SK-N-SH (cell line): Measurements from ENCODE around the gene PLAAT5. TPM values are rescaled to one million over a fixed set of nuclear protein-coding genes. Genes with fewer than 3 reads are reported as not detected.

ENCODE experiments used
- CTCF ChIA-PET: fragments of 300-600, 350-600 bp; formaldehyde crosslinking; extraction: SDS; loops from one replicate; lab custom pipeline; 2021; lab: Yijun Ruan, JAX
- POLR2A ChIA-PET: fragments of 350-600 bp; sonication (Branson Sonifier 250); formaldehyde crosslinking; extraction: SDS; loops from one replicate; lab custom pipeline; 2020; ENCODE audit warnings: antibody characterized with exemption, inconsistent platforms; lab: Yijun Ruan, JAX
- DNase-seq: peaks from one replicate; pipeline ENCODE4 v3.0.0; 2012
- H2AFZ ChIP-seq: fragments of 200-600 bp; sonication (generic); 2 replicates; pipeline ENCODE4 v1.8.1; 2016; ENCODE audit warnings: antibody characterized with exemption, mild to moderate bottlenecking, low read depth
- H3F3A ChIP-seq: fragments of 200-600 bp; sonication (generic); replicated peaks from 2 replicates; pipeline ENCODE3; 2016; ENCODE audit warnings: antibody characterized with exemption, mild to moderate bottlenecking; ENCODE audit not compliant: insufficient read depth
- H3K27ac ChIP-seq, 2 experiments: fragments of 200-500 bp in 1 of 2; fragments of 200-600 bp in 1 of 2; sonication (Bioruptor generic) in 1 of 2; sonication (generic), shearing (Covaris generic) in 1 of 2; 2 replicates each; pipeline versions ENCODE4 v1.5.1 to v1.6.1; 2014 to 2016; ENCODE audit warnings: low read depth in 2 of 2, inconsistent platforms in 1 of 2, low read length in 1 of 2, mild to moderate bottlenecking in 1 of 2, mixed read lengths in 1 of 2
- H3K27me3 ChIP-seq: fragments of 200-600 bp; sonication (generic), shearing (Covaris generic); 2 replicates; pipeline ENCODE4 v1.6.1; 2016; ENCODE audit warnings: mixed run types; ENCODE audit not compliant: insufficient read depth
- H3K36me3 ChIP-seq, 2 experiments: fragments of 200-500 bp in 1 of 2; fragments of 200-600 bp in 1 of 2; sonication (Bioruptor generic) in 1 of 2; sonication (generic) in 1 of 2; replicated peaks in 1 of 2; 2 replicates each; pipeline versions ENCODE3 to v1.5.1; 2014 to 2016; ENCODE audit warnings: low read length in 1 of 2, mild to moderate bottlenecking in 1 of 2; ENCODE audit not compliant: insufficient read depth in 2 of 2, control insufficient read depth in 1 of 2
- H3K4me1 ChIP-seq, 2 experiments: fragments of 200-500 bp in 1 of 2; fragments of 200-600 bp in 1 of 2; sonication (Bioruptor generic) in 1 of 2; sonication (generic), shearing (Covaris generic) in 1 of 2; 2 replicates each; pipeline versions ENCODE4 v1.5.1 to v1.6.1; 2014 to 2016; ENCODE audit warnings: low read depth in 1 of 2, low read length in 1 of 2, mixed run types in 1 of 2; ENCODE audit not compliant: insufficient read depth in 2 of 2, control insufficient read depth in 1 of 2
- H3K4me2 ChIP-seq: fragments of 200-600 bp; sonication (generic), shearing (Covaris generic); 2 replicates; pipeline ENCODE4 v1.6.1; 2017; ENCODE audit warnings: mixed run types
- H3K4me3 ChIP-seq, 2 experiments: fragments of 200-500 bp in 1 of 2; fragments of 200-600 bp in 1 of 2; sonication (Bioruptor generic) in 1 of 2; sonication (generic), shearing (Covaris generic) in 1 of 2; 2 replicates each; pipeline versions ENCODE4 v1.5.1 to v1.8.1; 2014 to 2016; ENCODE audit warnings: low read depth in 2 of 2, inconsistent platforms in 1 of 2, low read length in 1 of 2, mild to moderate bottlenecking in 1 of 2, mixed read lengths in 1 of 2, moderate library complexity in 1 of 2
- H3K79me2 ChIP-seq: fragments of 200-600 bp; sonication (generic); 2 replicates; pipeline ENCODE4 v1.8.1; 2017; ENCODE audit warnings: mild to moderate bottlenecking; ENCODE audit not compliant: insufficient read depth
- H3K9ac ChIP-seq: fragments of 200-600 bp; sonication (generic); 2 replicates; pipeline ENCODE4 v1.6.1; 2017; ENCODE audit warnings: mixed run types
- H3K9me2 ChIP-seq: fragments of 200-600 bp; sonication (generic); 2 replicates; pipeline ENCODE4 v1.6.1; 2017; ENCODE audit warnings: mixed run types
- H3K9me3 ChIP-seq: fragments of 200-600 bp; sonication (generic); 2 replicates; pipeline ENCODE4 v1.6.1; 2017; ENCODE audit warnings: mixed run types, mild to moderate bottlenecking, moderate library complexity
- H4K20me1 ChIP-seq: fragments of 200-600 bp; sonication (generic); 2 replicates; pipeline ENCODE4 v1.6.1; 2017; ENCODE audit warnings: mild to moderate bottlenecking, mixed run types; ENCODE audit not compliant: insufficient read depth
- ELF1 ChIP-seq: IDR thresholded peaks from 2 replicates; pipeline ENCODE4 v1.4.0; 2012
- EP300 ChIP-seq, 2 experiments: IDR thresholded peaks; 2 replicates each; pipeline versions ENCODE4 v1.4.0 to v1.6.1; 2012; ENCODE audit warnings: borderline replicate concordance in 1 of 2, low read depth in 1 of 2, low read length in 1 of 2
- EZH2phosphoT487 ChIP-seq: fragments of 200-600 bp; sonication (generic); IDR thresholded peaks from 2 replicates; pipeline ENCODE4 v1.6.1; 2017; ENCODE audit warnings: low read depth, mixed run types, mild to moderate bottlenecking, antibody characterized with exemption, moderate library complexity, borderline replicate concordance
- FOSL2 ChIP-seq: IDR thresholded peaks from 2 replicates; pipeline ENCODE4 v1.4.0; 2012; ENCODE audit warnings: low read depth, mild to moderate bottlenecking, moderate library complexity, borderline replicate concordance
- FOXM1 ChIP-seq: IDR thresholded peaks from 2 replicates; pipeline ENCODE4 v1.4.0; 2012; ENCODE audit warnings: low read depth, mild to moderate bottlenecking
- GABPA ChIP-seq: IDR thresholded peaks from 2 replicates; pipeline ENCODE4 v1.4.0; 2012; ENCODE audit warnings: low read depth, mild to moderate bottlenecking
- GATA2 ChIP-seq: sonication (generic); formaldehyde crosslinking; IDR thresholded peaks from 2 replicates; pipeline ENCODE4 v1.5.0; 2020; ENCODE audit warnings: mild to moderate bottlenecking, missing genetic modification reagents
- JUND ChIP-seq: IDR thresholded peaks from 2 replicates; pipeline ENCODE4 v1.4.0; 2012
- MEF2A ChIP-seq: IDR thresholded peaks from 2 replicates; pipeline ENCODE4 v1.4.0; 2012; ENCODE audit warnings: low read depth, borderline replicate concordance
- MXI1 ChIP-seq: IDR thresholded peaks from 2 replicates; pipeline ENCODE4 v1.6.1; 2012; ENCODE audit warnings: mild to moderate bottlenecking, low read depth, low read length, improper control_type of control experiment
- NFIC ChIP-seq: IDR thresholded peaks from 2 replicates; pipeline ENCODE4 v1.4.0; 2012; ENCODE audit warnings: borderline replicate concordance
- POLR2AphosphoS5 ChIP-seq: IDR thresholded peaks from 2 replicates; pipeline ENCODE4 v1.6.1; 2012; ENCODE audit warnings: low read depth, low read length
- RCOR1 ChIP-seq: fragments of 150-350 bp; IDR thresholded peaks from 2 replicates; pipeline ENCODE4 v1.6.1; 2017; ENCODE audit warnings: antibody characterized with exemption, low read length
- TCF12 ChIP-seq: IDR thresholded peaks from 2 replicates; pipeline ENCODE4 v1.4.0; 2012
- TEAD4 ChIP-seq: IDR thresholded peaks from 2 replicates; pipeline ENCODE4 v1.4.0; 2012; ENCODE audit warnings: mild to moderate bottlenecking, borderline replicate concordance; ENCODE audit not compliant: insufficient read depth
- YY1 ChIP-seq: IDR thresholded peaks from 2 replicates; pipeline ENCODE4 v1.4.0; 2012; ENCODE audit warnings: low read depth, mild to moderate bottlenecking
- WGBS: methylation state at CpG from one replicate; pipeline ENCODE4 v1.1.6; 2017; ENCODE audit warnings: low lambda C conversion rate; 5-methylcytosine and 5-hydroxymethylcytosine counted together
- polyA plus RNA-seq, 3 experiments: library from polyadenylated mRNA; depleted of rRNA; stranded (reverse); fragments of >200 nt; gene quantifications; 2 replicates each; pipeline ENCODE4 v1.2.3, GENCODE V29; 2012
- TF ChIP-seq, protein P1 (sequence below): IDR thresholded peaks from 2 replicates; pipeline ENCODE4 v1.4.0; 2012; ENCODE audit warnings: low read depth, borderline replicate concordance
- TF ChIP-seq, protein P2 (sequence below): IDR thresholded peaks from 2 replicates; pipeline ENCODE4; 2012
- TF ChIP-seq, protein P3 (sequence below): IDR thresholded peaks from 2 replicates; pipeline ENCODE4 v1.6.1; 2012; ENCODE audit warnings: mild to moderate bottlenecking, low read depth, low read length, moderate library complexity
- TF ChIP-seq, protein P4 (sequence below): IDR thresholded peaks from 2 replicates; pipeline ENCODE4 v1.4.0; 2012; ENCODE audit warnings: low read depth
- TF ChIP-seq, protein P5 (sequence below): IDR thresholded peaks from 2 replicates; pipeline ENCODE4 v1.4.0; 2012; ENCODE audit warnings: low read depth, borderline replicate concordance

Gene PLAAT5
- polyA plus RNA-seq, 1 of the 3 experiments (the other 2 are of a cell fraction) = not detected

DNA sequence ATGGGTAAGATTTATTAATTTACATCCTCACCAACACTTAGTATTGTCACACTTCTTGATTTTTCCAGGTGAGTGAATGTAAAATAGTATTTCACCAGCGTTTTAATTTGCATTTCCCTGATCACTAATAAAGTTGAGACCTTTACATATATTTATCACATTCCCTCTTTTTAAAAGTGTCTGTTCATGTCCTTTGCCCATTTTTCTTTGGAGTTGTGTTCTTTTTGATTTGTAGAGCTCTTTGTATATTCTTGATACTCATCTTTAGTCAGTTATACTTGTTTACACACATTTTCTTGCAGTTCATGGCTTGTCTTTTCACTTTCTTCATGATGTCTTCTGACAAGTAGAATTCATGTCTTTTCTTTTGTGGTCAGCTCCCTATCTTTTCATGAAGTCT is 2.2 kb upstream of the PLAAT5 start:
- Histone ChIP-seq H3K27me3 (peaks cover 45% of the 10 kb centered on the region; the same call in 1 of the 2 replicates), H3K9me2 (no peaks in the 10 kb centered on the region), H3K79me2 (no peaks in the 10 kb centered on the region), H3K27ac (no peak overlapping the region), H3K9me3 (no peaks in the 10 kb centered on the region), H3K36me3 (no peaks in the 10 kb centered on the region), H3K4me3 (no peak overlapping the region), H3K4me1 (no peaks in the 10 kb centered on the region; a peak in 1 of 4 replicates), H4K20me1 (no peaks in the 10 kb centered on the region), H3K4me2 (no peak overlapping the region), H2AFZ (no peak overlapping the region), H3F3A (no peaks in the 10 kb centered on the region), H3K9ac (no peak overlapping the region)
- no peak for DNase-seq
- POLR2A ChIA-PET = no interaction called here
- WGBS = 41% methylated on average over 1 of the region's 1 CpG
- CTCF ChIA-PET = interaction anchor here (2.8 kb wide), 1 partner anchor 14 kb away, joined by 17 read pairs; no protein-coding TSS in a partner anchor
- TF ChIP-seq GATA2 (CRISPR knock-in tag) = no peak

DNA sequence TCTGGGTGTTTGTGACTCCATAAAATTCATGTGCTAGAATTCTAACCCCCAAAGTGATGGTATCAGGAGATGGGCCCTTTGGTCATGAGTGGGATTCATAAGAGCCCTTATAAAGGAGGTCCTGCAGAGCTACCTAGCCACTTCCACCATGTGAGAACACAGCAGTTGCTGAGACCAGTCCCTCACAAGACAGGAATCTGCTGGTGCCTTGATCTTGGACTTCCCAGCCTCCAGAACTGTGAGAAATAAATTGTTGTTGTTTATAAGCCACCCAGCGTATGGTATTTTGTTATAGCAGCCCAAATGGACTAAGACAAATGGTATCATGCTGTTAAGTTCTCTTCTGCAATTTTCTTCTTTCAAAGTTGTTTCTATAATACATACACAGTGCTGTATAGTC is 1.5 kb upstream of the PLAAT5 start:
- Histone ChIP-seq H3K9ac (no peak overlapping the region), H3K36me3 (no peaks in the 10 kb centered on the region), H3K9me3 (no peaks in the 10 kb centered on the region), H2AFZ (no peak overlapping the region), H3K4me3 (no peak overlapping the region)
- DNase-seq = no peak
- WGBS = 39% methylated on average over 1 of the region's 1 CpG
- TF ChIP-seq, protein P1, sequence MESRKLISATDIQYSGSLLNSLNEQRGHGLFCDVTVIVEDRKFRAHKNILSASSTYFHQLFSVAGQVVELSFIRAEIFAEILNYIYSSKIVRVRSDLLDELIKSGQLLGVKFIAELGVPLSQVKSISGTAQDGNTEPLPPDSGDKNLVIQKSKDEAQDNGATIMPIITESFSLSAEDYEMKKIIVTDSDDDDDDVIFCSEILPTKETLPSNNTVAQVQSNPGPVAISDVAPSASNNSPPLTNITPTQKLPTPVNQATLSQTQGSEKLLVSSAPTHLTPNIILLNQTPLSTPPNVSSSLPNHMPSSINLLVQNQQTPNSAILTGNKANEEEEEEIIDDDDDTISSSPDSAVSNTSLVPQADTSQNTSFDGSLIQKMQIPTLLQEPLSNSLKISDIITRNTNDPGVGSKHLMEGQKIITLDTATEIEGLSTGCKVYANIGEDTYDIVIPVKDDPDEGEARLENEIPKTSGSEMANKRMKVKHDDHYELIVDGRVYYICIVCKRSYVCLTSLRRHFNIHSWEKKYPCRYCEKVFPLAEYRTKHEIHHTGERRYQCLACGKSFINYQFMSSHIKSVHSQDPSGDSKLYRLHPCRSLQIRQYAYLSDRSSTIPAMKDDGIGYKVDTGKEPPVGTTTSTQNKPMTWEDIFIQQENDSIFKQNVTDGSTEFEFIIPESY = no peak
- TF ChIP-seq POLR2AphosphoS5 = no peak
- TF ChIP-seq MEF2A = no peak
- no peak for TF ChIP-seq MXI1
- TF ChIP-seq FOSL2 = no peak
- TF ChIP-seq YY1 = no peak
- TF ChIP-seq, protein P2, sequence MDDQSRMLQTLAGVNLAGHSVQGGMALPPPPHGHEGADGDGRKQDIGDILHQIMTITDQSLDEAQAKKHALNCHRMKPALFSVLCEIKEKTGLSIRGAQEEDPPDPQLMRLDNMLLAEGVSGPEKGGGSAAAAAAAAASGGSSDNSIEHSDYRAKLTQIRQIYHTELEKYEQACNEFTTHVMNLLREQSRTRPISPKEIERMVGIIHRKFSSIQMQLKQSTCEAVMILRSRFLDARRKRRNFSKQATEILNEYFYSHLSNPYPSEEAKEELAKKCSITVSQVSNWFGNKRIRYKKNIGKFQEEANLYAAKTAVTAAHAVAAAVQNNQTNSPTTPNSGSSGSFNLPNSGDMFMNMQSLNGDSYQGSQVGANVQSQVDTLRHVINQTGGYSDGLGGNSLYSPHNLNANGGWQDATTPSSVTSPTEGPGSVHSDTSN = no peak
- no peak for TF ChIP-seq EP300 (IDR thresholded peaks at IDR 0.05; ENCODE audit: borderline replicate concordance in 1 of 2, low read depth in 1 of 2, low read length in 1 of 2)
- TF ChIP-seq TEAD4 = no peak
- no peak for TF ChIP-seq TCF12
- TF ChIP-seq, protein P3, sequence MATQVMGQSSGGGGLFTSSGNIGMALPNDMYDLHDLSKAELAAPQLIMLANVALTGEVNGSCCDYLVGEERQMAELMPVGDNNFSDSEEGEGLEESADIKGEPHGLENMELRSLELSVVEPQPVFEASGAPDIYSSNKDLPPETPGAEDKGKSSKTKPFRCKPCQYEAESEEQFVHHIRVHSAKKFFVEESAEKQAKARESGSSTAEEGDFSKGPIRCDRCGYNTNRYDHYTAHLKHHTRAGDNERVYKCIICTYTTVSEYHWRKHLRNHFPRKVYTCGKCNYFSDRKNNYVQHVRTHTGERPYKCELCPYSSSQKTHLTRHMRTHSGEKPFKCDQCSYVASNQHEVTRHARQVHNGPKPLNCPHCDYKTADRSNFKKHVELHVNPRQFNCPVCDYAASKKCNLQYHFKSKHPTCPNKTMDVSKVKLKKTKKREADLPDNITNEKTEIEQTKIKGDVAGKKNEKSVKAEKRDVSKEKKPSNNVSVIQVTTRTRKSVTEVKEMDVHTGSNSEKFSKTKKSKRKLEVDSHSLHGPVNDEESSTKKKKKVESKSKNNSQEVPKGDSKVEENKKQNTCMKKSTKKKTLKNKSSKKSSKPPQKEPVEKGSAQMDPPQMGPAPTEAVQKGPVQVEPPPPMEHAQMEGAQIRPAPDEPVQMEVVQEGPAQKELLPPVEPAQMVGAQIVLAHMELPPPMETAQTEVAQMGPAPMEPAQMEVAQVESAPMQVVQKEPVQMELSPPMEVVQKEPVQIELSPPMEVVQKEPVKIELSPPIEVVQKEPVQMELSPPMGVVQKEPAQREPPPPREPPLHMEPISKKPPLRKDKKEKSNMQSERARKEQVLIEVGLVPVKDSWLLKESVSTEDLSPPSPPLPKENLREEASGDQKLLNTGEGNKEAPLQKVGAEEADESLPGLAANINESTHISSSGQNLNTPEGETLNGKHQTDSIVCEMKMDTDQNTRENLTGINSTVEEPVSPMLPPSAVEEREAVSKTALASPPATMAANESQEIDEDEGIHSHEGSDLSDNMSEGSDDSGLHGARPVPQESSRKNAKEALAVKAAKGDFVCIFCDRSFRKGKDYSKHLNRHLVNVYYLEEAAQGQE = no peak
- no peak for TF ChIP-seq NFIC
- no peak for TF ChIP-seq EZH2phosphoT487
- TF ChIP-seq, protein P4, sequence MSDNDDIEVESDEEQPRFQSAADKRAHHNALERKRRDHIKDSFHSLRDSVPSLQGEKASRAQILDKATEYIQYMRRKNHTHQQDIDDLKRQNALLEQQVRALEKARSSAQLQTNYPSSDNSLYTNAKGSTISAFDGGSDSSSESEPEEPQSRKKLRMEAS = no peak
- no peak for TF ChIP-seq JUND
- TF ChIP-seq RCOR1 = no peak
- TF ChIP-seq FOXM1 = no peak
- TF ChIP-seq, protein P5, sequence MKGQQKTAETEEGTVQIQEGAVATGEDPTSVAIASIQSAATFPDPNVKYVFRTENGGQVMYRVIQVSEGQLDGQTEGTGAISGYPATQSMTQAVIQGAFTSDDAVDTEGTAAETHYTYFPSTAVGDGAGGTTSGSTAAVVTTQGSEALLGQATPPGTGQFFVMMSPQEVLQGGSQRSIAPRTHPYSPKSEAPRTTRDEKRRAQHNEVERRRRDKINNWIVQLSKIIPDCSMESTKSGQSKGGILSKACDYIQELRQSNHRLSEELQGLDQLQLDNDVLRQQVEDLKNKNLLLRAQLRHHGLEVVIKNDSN = no peak
- TF ChIP-seq GABPA = no peak
- TF ChIP-seq ELF1 = no peak
- TF ChIP-seq, all 33 proteins: peak for 0
- no peak overlapping the region for H3K4me2 ChIP-seq
- CTCF ChIA-PET = no interaction called here
- no peaks in the 10 kb centered on the region for H3K9me2 ChIP-seq
- H4K20me1 ChIP-seq = no peaks in the 10 kb centered on the region
- H3K27ac ChIP-seq = no peak overlapping the region
- POLR2A ChIA-PET = no interaction called here
- peaks cover 45% of the 10 kb centered on the region; the same call in 1 of the 2 replicates for H3K27me3 ChIP-seq
- no peaks in the 10 kb centered on the region for H3F3A ChIP-seq
- no peaks in the 10 kb centered on the region for H3K79me2 ChIP-seq
- H3K4me1 ChIP-seq = no peaks in the 10 kb centered on the region; a peak in 1 of 4 replicates
